Hepatocyte (in vitro differentiated cells): ENCODE measurements around the gene ARSB. TPM values are rescaled to one million over a fixed set of nuclear protein-coding genes. Genes with fewer than 3 reads are reported as not detected.
A peak's percentile ranks its signal among the peaks of the same experiment; 100 is the strongest.

Source experiments
- DNase-seq: peaks from one replicate; pipeline ENCODE4 v3.0.0-alpha.2; 2016; ENCODE audit warnings: low spot score
- H2AFZ ChIP-seq: fragments of 200-600 bp; sonication (generic); 2 replicates; pipeline ENCODE4 v1.6.0; 2016; ENCODE audit warnings: antibody characterized with exemption, mild to moderate bottlenecking
- H3K27ac ChIP-seq: fragments of 200-600 bp; sonication (generic); 2 replicates; pipeline ENCODE4 v1.5.1; 2016; ENCODE audit warnings: mild to moderate bottlenecking
- H3K27me3 ChIP-seq: fragments of 200-600 bp; sonication (generic); 2 replicates; pipeline ENCODE4 v1.6.1; 2016
- H3K36me3 ChIP-seq: fragments of 200-600 bp; sonication (generic); replicated peaks from 2 replicates; pipeline ENCODE4 v1.5.1; 2016; ENCODE audit warnings: low read depth; ENCODE audit not compliant: insufficient read depth
- H3K4me1 ChIP-seq: fragments of 200-600 bp; sonication (generic); 2 replicates; pipeline ENCODE4 v1.5.1; 2016; ENCODE audit warnings: mild to moderate bottlenecking, moderate library complexity; ENCODE audit not compliant: insufficient read depth
- H3K4me2 ChIP-seq: fragments of 200-600 bp; sonication (generic); 2 replicates; pipeline ENCODE4 v1.6.0; 2016
- H3K4me3 ChIP-seq: fragments of 200-600 bp; sonication (generic); 2 replicates; pipeline ENCODE4 v1.5.1; 2016; ENCODE audit warnings: mild to moderate bottlenecking
- H3K79me2 ChIP-seq: fragments of 200-600 bp; sonication (generic); 2 replicates; pipeline ENCODE4 v1.6.0; 2017; ENCODE audit warnings: mild to moderate bottlenecking
- H3K9me2 ChIP-seq: fragments of 200-600 bp; sonication (generic); replicated peaks from 2 replicates; pipeline ENCODE4 v1.6.0; 2017; ENCODE audit warnings: mild to moderate bottlenecking; ENCODE audit not compliant: insufficient read depth
- H3K9me3 ChIP-seq: fragments of 200-600 bp; sonication (generic); 2 replicates; pipeline ENCODE4 v1.5.1; 2016; ENCODE audit warnings: low read depth, mild to moderate bottlenecking
- H4K20me1 ChIP-seq: fragments of 200-600 bp; sonication (generic); 2 replicates; pipeline ENCODE4 v1.6.0; 2016; ENCODE audit warnings: mild to moderate bottlenecking; ENCODE audit not compliant: insufficient read depth, poor library complexity, severe bottlenecking
- EZH2 ChIP-seq: fragments of 200-600 bp; sonication (generic); IDR thresholded peaks from 2 replicates; pipeline ENCODE4 v1.6.1; 2016; ENCODE audit warnings: antibody characterized with exemption, mild to moderate bottlenecking, borderline replicate concordance
- EZH2phosphoT487 ChIP-seq: fragments of 200-600 bp; sonication (generic); IDR thresholded peaks from one replicate; pipeline ENCODE4 v1.6.1; 2018; ENCODE audit warnings: antibody characterized with exemption, mild to moderate bottlenecking, low read depth, moderate library complexity; ENCODE audit not compliant: unreplicated experiment, severe bottlenecking
- WGBS: methylation state at CpG from one replicate; pipeline ENCODE4 v1.1.6; 2016; ENCODE audit warnings: low lambda C conversion rate; ENCODE audit errors: missing lambda C conversion rate; 5-methylcytosine and 5-hydroxymethylcytosine counted together
- polyA plus RNA-seq: library from polyadenylated mRNA; unstranded; fragments of >200 nt; fragmentation: Nextera tagmentation; extraction: Ambion mirVana; gene quantifications from 2 replicates; pipeline ENCODE4 v1.2.1, GENCODE V29; 2016
- total RNA-seq: library from RNA; depleted of rRNA; stranded (reverse); fragments of >200 nt; gene quantifications from 2 replicates; pipeline ENCODE4 v1.2.3, GENCODE V29; 2014
- TF ChIP-seq, protein P1 (sequence below): fragments of 200-600 bp; sonication (generic); IDR thresholded peaks from 2 replicates; pipeline ENCODE4 v1.5.1; 2016; ENCODE audit warnings: antibody characterized with exemption, mild to moderate bottlenecking; ENCODE audit not compliant: poor library complexity

ARSB gene
- total and polyA plus RNA-seq, 2 experiments from 2014 or later: 13.5 to 19.8 TPM

DNA sequence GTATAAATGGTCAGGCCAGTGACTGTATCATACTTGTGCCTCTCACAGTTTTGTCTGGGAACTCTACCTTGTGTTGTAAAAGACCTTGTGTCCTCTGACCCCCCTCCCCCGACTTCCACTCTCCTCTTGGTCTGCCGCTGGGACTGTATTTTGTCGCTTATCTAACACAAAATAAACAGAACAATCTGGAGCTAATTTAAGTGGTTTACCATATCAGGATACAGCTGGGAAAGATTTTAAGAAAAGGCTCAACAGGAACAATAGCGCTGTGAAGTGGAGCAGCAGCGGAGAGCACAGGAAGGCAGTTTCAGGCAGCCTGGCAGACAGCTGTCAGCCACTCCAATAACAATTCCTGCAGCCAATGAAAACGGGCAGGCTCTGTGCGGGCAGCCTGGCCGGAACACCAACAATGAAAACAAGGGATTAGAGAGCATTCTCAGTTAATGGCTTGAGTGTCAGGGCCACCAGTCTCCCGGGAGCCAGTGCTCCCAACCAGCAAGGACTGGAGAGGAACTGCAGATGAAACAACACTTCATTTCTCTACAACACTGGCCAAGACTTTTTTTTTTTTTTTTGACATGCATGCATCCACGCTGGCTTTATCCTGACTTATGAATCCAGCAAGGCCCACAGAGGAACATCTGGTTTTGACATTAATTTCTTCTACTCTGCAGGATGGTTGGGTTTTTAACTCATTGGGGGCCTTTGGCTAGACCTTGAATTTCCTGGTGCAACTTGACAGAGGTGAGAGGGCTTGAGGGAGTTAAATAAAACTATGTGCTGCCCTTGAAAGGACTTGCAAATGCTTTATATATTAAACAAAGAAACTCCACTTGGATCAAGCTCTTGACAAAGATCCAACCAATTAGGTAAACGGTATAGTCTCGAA, 76.7 kb downstream of the ARSB start:
- no peaks in the 10 kb centered on the region for H3K9me2 ChIP-seq
- no peaks in the 10 kb centered on the region for H4K20me1 ChIP-seq
- H2AFZ ChIP-seq: no peak overlapping the region
- no peaks in the 10 kb centered on the region for H3K36me3 ChIP-seq
- WGBS: 13% methylated on average over 12 of the region's 12 CpGs
- peak; percentile 67 for DNase-seq
- H3K4me3 ChIP-seq: no peak overlapping the region
- peak overlapping the region; percentile 83 for H3K27ac ChIP-seq
- TF ChIP-seq EZH2 (no peak), EZH2phosphoT487 (no peak)
- TF ChIP-seq, protein P1, sequence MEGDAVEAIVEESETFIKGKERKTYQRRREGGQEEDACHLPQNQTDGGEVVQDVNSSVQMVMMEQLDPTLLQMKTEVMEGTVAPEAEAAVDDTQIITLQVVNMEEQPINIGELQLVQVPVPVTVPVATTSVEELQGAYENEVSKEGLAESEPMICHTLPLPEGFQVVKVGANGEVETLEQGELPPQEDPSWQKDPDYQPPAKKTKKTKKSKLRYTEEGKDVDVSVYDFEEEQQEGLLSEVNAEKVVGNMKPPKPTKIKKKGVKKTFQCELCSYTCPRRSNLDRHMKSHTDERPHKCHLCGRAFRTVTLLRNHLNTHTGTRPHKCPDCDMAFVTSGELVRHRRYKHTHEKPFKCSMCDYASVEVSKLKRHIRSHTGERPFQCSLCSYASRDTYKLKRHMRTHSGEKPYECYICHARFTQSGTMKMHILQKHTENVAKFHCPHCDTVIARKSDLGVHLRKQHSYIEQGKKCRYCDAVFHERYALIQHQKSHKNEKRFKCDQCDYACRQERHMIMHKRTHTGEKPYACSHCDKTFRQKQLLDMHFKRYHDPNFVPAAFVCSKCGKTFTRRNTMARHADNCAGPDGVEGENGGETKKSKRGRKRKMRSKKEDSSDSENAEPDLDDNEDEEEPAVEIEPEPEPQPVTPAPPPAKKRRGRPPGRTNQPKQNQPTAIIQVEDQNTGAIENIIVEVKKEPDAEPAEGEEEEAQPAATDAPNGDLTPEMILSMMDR: no peak
- no peaks in the 10 kb centered on the region for H3K9me3 ChIP-seq
- H3K4me1 ChIP-seq: peaks cover 37% of the 10 kb centered on the region
- H3K27me3 ChIP-seq: no peaks in the 10 kb centered on the region
- no peaks in the 10 kb centered on the region for H3K79me2 ChIP-seq
- peak overlapping the region; percentile 67 for H3K4me2 ChIP-seq

DNA sequence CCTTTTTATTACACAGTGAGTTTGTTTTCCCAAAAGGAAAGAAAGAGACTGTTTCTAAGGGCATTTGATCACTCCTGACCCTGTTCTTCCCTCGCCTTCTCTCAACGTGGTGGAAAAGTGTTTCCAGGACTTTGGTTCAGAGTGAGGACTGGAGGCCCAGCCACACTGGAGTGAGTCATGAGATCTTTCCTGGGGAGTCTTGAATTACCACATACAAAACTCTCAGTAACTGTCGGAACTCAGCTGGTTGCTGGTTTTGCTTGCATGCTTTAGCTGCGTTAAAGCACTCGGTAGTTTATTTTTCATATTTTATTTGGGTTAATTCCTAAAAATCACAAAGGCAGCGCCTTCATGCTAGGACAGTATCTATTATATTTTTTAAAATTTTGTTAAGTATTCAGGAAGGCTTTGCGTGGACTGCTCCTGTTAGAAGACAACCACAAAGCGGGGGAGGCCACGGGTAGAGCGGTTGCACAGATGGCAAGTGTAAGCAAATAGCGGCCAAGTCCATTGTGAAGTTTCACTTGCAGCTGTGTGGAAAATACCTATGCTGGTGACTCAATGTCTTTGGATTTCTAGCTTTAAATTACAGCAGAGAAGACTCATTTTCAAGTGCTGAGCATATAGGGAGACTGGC, 77.7 kb downstream of the ARSB start:
- Histone ChIP-seq H3K4me3 (no peak overlapping the region), H3K9me2 (no peaks in the 10 kb centered on the region), H3K9me3 (no peaks in the 10 kb centered on the region), H3K27ac (peak overlapping the region; percentile 83), H3K79me2 (no peaks in the 10 kb centered on the region), H3K4me2 (peak overlapping the region; percentile 67), H3K36me3 (no peaks in the 10 kb centered on the region), H2AFZ (peak overlapping the region; percentile 2), H3K4me1 (peaks cover 37% of the 10 kb centered on the region), H4K20me1 (no peaks in the 10 kb centered on the region), H3K27me3 (no peaks in the 10 kb centered on the region)
- no peak for TF ChIP-seq EZH2
- no peak for TF ChIP-seq EZH2phosphoT487
- TF ChIP-seq, protein P1: no peak
- peak; percentile 47 for DNase-seq
- WGBS: 61% methylated on average over 11 of the region's 11 CpGs

DNA sequence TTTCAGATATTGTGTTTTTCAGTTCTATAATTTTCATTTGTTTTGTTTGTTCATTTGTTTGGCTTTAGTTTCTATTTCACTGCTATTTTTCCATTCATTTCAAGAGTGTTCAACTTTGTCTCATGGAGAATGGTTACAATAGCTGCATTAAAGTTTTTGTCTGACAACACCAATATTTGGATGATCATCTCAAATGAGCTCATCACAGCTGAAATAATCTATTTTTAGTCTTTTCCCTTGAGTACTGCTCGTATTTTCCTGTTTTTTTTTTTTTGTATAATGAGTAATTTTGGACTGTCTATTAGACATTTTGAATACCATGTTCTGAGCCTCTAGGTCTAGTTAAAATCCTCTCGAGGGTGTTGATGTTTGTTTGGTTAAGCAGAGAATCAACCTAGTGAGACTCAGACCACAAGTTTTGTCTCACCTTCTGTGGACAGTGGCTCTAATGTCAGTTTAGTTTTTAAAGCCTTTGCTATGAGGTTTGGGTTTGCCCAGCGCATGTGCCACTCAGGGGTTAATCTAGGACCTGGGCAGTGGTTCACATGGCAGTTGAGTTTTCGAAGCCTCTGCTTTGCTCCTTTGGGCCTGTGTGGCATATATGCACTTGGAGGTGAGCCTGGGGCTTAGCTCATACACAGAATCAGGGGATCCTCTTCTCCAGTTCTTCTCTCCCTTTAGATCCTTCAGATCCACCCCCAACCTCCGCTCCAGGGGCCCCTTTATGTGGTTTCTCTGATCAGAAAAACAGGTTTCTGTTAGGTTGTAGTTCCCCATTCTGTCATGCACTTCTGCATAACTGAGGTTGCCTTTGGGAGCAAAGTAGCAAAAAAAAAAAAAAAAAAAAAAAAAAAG, 79.8 kb downstream of the ARSB start:
- Histone ChIP-seq H4K20me1 (no peaks in the 10 kb centered on the region), H3K9me2 (no peaks in the 10 kb centered on the region), H3K9me3 (no peaks in the 10 kb centered on the region), H3K4me3 (no peak overlapping the region), H3K4me1 (peaks cover 32% of the 10 kb centered on the region), H3K27ac (no peak overlapping the region), H3K4me2 (no peak overlapping the region), H2AFZ (no peak overlapping the region), H3K36me3 (no peaks in the 10 kb centered on the region), H3K79me2 (no peaks in the 10 kb centered on the region), H3K27me3 (no peaks in the 10 kb centered on the region)
- TF ChIP-seq EZH2phosphoT487: no peak
- TF ChIP-seq, protein P1: no peak
- TF ChIP-seq EZH2: no peak
- 80% methylated on average over 5 of the region's 5 CpGs for WGBS
- DNase-seq: no peak
